Measurements from ENCODE around the gene KRT86. TPM values are rescaled to one million over a fixed set of nuclear protein-coding genes. Genes with fewer than 3 reads are reported as not detected.
A peak's percentile ranks its signal among the peaks of the same experiment; 100 is the strongest.

Gene KRT86
- total and polyA plus RNA-seq, 9 of the 15 experiments (the other 6 are each of a cell fraction or from before 2014, with no cell fraction given): not detected

- TF ChIP-seq PHF21A (IDR thresholded peaks at IDR 0.05; ENCODE audit: borderline replicate concordance, low read depth): no peak
Measured at GRCh38 chr12:52280319-52280795, 5.9 kb downstream of the KRT86 start (continued).

DNA sequence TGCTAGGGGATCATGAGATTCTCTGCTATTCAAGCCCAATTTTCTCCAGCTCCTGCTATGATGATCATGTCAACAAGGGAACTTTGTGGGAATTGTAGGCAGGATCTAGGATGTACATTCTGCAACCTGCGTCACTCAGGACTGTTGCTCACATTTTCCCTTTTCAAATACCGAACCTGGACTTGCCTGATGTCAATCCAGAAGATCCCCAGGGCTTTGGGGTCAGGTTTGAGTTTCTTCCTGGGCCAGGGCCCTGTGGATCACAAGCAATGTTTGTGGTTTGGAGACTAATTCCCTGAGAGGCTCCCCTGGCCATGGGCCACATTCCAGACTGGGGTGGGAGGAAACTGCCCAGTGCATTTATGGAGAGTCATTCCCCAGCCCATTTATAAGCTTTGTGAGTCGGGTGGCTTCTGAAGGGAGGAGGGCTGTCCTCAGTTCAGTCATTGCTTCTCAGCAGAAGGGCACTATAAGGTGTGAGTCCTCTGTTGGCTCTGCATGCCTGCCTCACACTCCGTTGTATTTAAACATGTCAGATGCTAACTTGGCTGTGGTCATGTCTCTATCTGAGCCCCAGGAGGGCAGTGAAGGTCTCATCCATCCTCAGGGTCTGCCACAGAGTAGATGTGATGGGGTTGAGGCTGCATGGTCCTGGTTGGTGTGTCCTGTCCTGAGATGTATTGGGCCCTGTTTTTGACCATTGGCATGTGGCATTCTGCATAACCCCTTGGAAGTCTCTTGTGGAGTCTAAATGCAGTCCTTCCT is 6.5 kb downstream of the KRT86 start:
- ATAC-seq (no peak; the same call in 1 of the 3 replicates), FAIRE-seq (no peak), DNase-seq (ENCODE audit: extremely low read depth in 1 of 4, low spot score in 3 of 4) (no peak)
- Histone ChIP-seq H3K27me3 (ENCODE audit: control insufficient read depth in 2 of 2, insufficient read depth in 2 of 2, low read length in 2 of 2) (peaks cover 0 to 11% of the 10 kb centered on the region in 2 experiments; a peak in 2 of 5 replicates), H4K20me1 (replicated peaks; ENCODE audit: control insufficient read depth, insufficient read depth, low read length) (no peaks in the 10 kb centered on the region; the same call in 1 of the 2 replicates), H3K9ac (ENCODE audit: insufficient read depth in 1 of 2, low read depth in 2 of 2, low read length in 2 of 2) (no peak overlapping the region), H3K27ac (ENCODE audit: extremely low read depth, low read depth, low read length) (no peak overlapping the region), H2AFZ (ENCODE audit: low read depth, low read length) (no peak overlapping the region), H3K4me3 (no peak overlapping the region), H3K9me1 (ENCODE audit: control insufficient read depth, insufficient read depth, low read length) (no peaks in the 10 kb centered on the region), H3K36me3 (ENCODE audit: control insufficient read depth, insufficient read depth, low read length) (no peaks in the 10 kb centered on the region), H3K4me2 (ENCODE audit: insufficient read depth, low read length) (no peak overlapping the region), H3K79me2 (ENCODE audit: control insufficient read depth, insufficient read depth, low read length) (no peaks in the 10 kb centered on the region), H3K9me3 (replicated peaks; ENCODE audit: control insufficient read depth, insufficient read depth, low read depth, low read length) (no peaks in the 10 kb centered on the region), H3K4me1 (replicated peaks in 1 of 2; ENCODE audit: control insufficient read depth in 2 of 2, insufficient read depth in 2 of 2, low read length in 2 of 2) (peaks cover 6 to 22% of the 10 kb centered on the region in 2 experiments; a peak in 4 of 5 replicates)
- in situ Hi-C loops (cut with MboI) (no loop called here), intact Hi-C loops (cut with micrococcal nuclease) (no loop called here)
- 3% methylated on average over 4 of the region's 4 CpGs for whole genome bisulfite sequencing (ENCODE audit: insufficient coverage, low coverage, missing lambda C conversion rate)
- ChIA-PET CTCF (ENCODE audit: low intra/inter-chr PET ratio) (no interaction called here), POLR2A (interaction anchor here (0.6 to 0.9 kb wide), 3 partner anchors 14 to 297 kb away, joined by 3 read pairs; no protein-coding TSS in a partner anchor)
- BruUV-seq (replicated peaks): no TSS peak
- TF ChIP-seq TAF9B (IDR thresholded peaks at IDR 0.05; ENCODE audit: partially characterized antibody) (no peak), TEAD4 (IDR thresholded peaks at IDR 0.05; ENCODE audit: low read length) (peak; percentile 12; the same call in 1 of the 2 replicates), TEAD4 (CRISPR knock-in tag; IDR thresholded peaks at IDR 0.05; ENCODE audit: borderline replicate concordance) (no peak), FOSL1 (tag; conservative IDR thresholded peaks at IDR 0.05) (no peak), ZNF12 (CRISPR knock-in tag; IDR thresholded peaks at IDR 0.05) (no peak), ZC3H11A (IDR thresholded peaks at IDR 0.05; ENCODE audit: low read depth, low read length) (no peak), ZKSCAN1 (IDR thresholded peaks at IDR 0.05; ENCODE audit: low read depth, low read length) (no peak), FOXK1 (CRISPR knock-in tag; IDR thresholded peaks at IDR 0.05; ENCODE audit: borderline replicate concordance) (no peak)
- TF ChIP-seq, protein P1, sequence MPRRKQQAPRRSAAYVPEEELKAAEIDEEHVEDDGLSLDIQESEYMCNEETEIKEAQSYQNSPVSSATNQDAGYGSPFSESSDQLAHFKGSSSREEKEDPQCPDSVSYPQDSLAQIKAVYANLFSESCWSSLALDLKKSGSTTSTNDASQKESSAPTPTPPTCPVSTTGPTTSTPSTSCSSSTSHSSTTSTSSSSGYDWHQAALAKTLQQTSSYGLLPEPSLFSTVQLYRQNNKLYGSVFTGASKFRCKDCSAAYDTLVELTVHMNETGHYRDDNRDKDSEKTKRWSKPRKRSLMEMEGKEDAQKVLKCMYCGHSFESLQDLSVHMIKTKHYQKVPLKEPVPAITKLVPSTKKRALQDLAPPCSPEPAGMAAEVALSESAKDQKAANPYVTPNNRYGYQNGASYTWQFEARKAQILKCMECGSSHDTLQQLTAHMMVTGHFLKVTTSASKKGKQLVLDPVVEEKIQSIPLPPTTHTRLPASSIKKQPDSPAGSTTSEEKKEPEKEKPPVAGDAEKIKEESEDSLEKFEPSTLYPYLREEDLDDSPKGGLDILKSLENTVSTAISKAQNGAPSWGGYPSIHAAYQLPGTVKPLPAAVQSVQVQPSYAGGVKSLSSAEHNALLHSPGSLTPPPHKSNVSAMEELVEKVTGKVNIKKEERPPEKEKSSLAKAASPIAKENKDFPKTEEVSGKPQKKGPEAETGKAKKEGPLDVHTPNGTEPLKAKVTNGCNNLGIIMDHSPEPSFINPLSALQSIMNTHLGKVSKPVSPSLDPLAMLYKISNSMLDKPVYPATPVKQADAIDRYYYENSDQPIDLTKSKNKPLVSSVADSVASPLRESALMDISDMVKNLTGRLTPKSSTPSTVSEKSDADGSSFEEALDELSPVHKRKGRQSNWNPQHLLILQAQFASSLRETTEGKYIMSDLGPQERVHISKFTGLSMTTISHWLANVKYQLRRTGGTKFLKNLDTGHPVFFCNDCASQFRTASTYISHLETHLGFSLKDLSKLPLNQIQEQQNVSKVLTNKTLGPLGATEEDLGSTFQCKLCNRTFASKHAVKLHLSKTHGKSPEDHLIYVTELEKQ (CRISPR knock-in tag; IDR thresholded peaks at IDR 0.05): no peak
